ENCODE data around the gene CDC73.

CDC73 gene

GRCh38 chr1:193121616-193122593 is at the start of gene CDC73:
TSS of gene CDC73 (plus strand) at chr1:193122031. CDS start at chr1:193122201, 170 bp downstream.
- DNase-seq (ENCODE audit: low spot score), result peak; percentile 99

GRCh38 chr1:193077991-193078390 is 43.8 kb upstream of the CDC73 start:
- no peak for DNase-seq (ENCODE audit: low spot score)

- no peak for DNase-seq (ENCODE audit: low spot score)
Measured at GRCh38 chr1:193079187-193079586, 42.6 kb upstream of the CDC73 start.

- DNase-seq (ENCODE audit: low spot score), result no peak
Measured at GRCh38 chr1:193083365-193084088, 38.3 kb upstream of the CDC73 start.

GRCh38 chr1:193085263-193085662 is 36.6 kb upstream of the CDC73 start:
- DNase-seq (ENCODE audit: low spot score), result no peak

- no peak for DNase-seq (ENCODE audit: low spot score)
Measured at GRCh38 chr1:193086342-193086741, 35.5 kb upstream of the CDC73 start.

- DNase-seq (ENCODE audit: low spot score), result no peak
Measured at GRCh38 chr1:193087893-193088292, 33.9 kb upstream of the CDC73 start.

GRCh38 chr1:193090865-193091264 is 31.0 kb upstream of the CDC73 start:
- no peak for DNase-seq (ENCODE audit: low spot score)

- no peak for DNase-seq (ENCODE audit: low spot score)
Measured at GRCh38 chr1:193094112-193094511, 27.7 kb upstream of the CDC73 start.

GRCh38 chr1:193102662-193103061 is 19.2 kb upstream of the CDC73 start:
- no peak for DNase-seq (ENCODE audit: low spot score)

- no peak for DNase-seq (ENCODE audit: low spot score)
Measured at GRCh38 chr1:193103759-193104501, 17.9 kb upstream of the CDC73 start.

- DNase-seq (ENCODE audit: low spot score), result no peak
Measured at GRCh38 chr1:193104502-193104906, 17.3 kb upstream of the CDC73 start.

GRCh38 chr1:193104907-193105820 is 16.7 kb upstream of the CDC73 start, which contains the start of gene GLRX2:
TSS of gene GLRX2 (minus strand) at chr1:193105414. CDS start at chr1:193105382, 32 bp downstream.
- DNase-seq (ENCODE audit: low spot score), result peak; percentile 68

GRCh38 chr1:193105821-193106177 is 16.0 kb upstream of the CDC73 start:
- DNase-seq (ENCODE audit: low spot score), result no peak

- no peak for DNase-seq (ENCODE audit: low spot score)
Measured at GRCh38 chr1:193108471-193108870, 13.4 kb upstream of the CDC73 start.

GRCh38 chr1:193109619-193110018 is 12.2 kb upstream of the CDC73 start:
- no peak for DNase-seq (ENCODE audit: low spot score)

GRCh38 chr1:193110246-193110645 is 11.6 kb upstream of the CDC73 start:
- no peak for DNase-seq (ENCODE audit: low spot score)

GRCh38 chr1:193110864-193111263 is 11.0 kb upstream of the CDC73 start:
- no peak for DNase-seq (ENCODE audit: low spot score)

GRCh38 chr1:193111641-193112090 is 10.2 kb upstream of the CDC73 start:
- no peak for DNase-seq (ENCODE audit: low spot score)

- no peak for DNase-seq (ENCODE audit: low spot score)
Measured at GRCh38 chr1:193113258-193113991, 8.4 kb upstream of the CDC73 start.

GRCh38 chr1:193113992-193114332 is 7.9 kb upstream of the CDC73 start:
- DNase-seq (ENCODE audit: low spot score), result no peak

All from CD4-positive, alpha-beta T cell treated with Interleukin-15 for 4 hours (primary cell).